Measurements from ENCODE around the gene IFNA6.

DNA sequence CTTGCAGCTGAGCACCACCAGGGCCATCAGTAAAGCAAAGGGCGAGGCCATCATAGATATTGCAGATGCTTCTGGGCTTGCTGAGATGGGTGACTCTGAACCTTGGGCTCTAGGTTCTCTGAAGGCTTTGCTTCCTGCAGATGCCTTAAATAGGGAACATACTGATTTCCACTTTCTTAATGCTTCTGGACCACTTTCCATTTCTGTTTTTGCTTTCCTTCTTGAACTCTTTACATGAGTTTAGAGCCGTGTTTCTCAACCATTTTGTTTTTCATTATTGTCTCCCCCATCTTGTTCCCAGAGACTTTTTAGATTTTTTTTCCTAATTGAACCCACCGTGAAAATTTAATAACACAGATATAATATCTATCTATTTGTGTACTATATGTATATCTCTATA is 17.3 kb upstream of the IFNA6 start, which contains the start of gene IFNA13:
- TF ChIP-seq CTCF (IDR thresholded peaks at IDR 0.05; ENCODE audit: insufficient read depth, low read length, poor library complexity, severe bottlenecking) (no peak), EZH2phosphoT487 (conservative IDR thresholded peaks at IDR 0.05; ENCODE audit: low read length) (no peak)
